ENCODE results near the gene TSHZ1.

The TSHZ1 gene

DNA sequence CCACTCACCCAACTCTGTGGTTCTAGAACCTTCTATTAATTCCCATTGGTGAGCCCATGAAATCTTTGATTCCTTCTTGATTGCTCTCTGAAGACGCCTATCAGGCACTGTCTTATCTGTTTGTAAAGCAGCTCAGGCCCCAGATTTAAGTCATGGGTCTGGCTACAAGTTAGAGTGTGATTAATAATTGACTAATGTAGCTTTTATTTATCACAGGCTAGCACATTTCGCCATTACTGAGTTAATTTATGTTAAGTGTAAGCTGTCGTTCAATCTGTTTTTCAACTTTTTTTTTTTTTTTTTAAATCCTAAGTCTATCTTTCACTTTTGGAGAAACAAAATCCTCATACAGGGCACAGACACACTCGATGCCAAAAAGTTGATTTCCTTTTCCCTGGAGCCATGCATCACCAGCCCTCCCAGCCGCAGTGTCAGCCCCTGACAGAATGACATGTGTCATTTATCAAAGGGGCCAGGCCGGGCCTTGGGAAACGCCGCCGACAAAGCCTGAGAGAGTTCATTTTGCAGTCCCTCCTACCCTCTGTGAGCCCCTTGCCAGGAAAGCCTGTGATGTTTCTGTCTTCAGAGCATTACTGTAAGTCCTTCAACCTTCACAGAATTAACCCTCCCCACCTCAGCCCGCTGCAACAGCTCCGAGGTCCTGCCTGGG, 15.8 kb downstream of the TSHZ1 start:
- no peak overlapping the region for H3K27ac ChIP-seq (ENCODE audit: low read depth, low read length)
- H3K4me3 ChIP-seq (ENCODE audit: low read depth, low read length): no peak overlapping the region
- no peak overlapping the region for H3K9ac ChIP-seq (ENCODE audit: low read length)
- no peaks in the 10 kb centered on the region; the same call in 1 of the 2 replicates for H3K4me1 ChIP-seq (ENCODE audit: control insufficient read depth, insufficient read depth, low read length)
- no peaks in the 10 kb centered on the region for H3K36me3 ChIP-seq (ENCODE audit: control insufficient read depth, insufficient read depth, low read length)
- H3K27me3 ChIP-seq (ENCODE audit: control insufficient read depth, insufficient read depth, low read length): no peaks in the 10 kb centered on the region
- H3K9me3 ChIP-seq (ENCODE audit: control insufficient read depth, insufficient read depth, low read depth, low read length): no peaks in the 10 kb centered on the region

DNA sequence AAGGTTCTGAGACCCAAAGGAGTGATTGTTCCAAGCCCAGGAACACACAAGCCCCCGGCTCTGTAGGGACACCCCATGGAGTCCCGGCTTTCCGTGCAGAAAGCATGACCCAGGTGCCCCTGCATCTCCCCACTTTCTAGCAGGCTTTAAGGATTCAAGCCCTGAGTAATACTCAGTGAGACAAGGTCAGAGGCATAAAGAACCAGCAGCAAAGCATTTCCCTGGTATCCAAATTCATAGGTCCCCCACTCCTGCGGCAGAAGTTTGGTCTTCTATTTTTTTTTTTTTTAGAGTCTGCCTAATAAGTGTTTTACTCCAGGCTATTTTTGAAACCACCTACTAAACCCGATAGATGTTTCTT, 16.3 kb downstream of the TSHZ1 start:
- Histone ChIP-seq H3K36me3 (ENCODE audit: control insufficient read depth, insufficient read depth, low read length) (no peaks in the 10 kb centered on the region), H3K27ac (ENCODE audit: low read depth, low read length) (no peak overlapping the region)

DNA sequence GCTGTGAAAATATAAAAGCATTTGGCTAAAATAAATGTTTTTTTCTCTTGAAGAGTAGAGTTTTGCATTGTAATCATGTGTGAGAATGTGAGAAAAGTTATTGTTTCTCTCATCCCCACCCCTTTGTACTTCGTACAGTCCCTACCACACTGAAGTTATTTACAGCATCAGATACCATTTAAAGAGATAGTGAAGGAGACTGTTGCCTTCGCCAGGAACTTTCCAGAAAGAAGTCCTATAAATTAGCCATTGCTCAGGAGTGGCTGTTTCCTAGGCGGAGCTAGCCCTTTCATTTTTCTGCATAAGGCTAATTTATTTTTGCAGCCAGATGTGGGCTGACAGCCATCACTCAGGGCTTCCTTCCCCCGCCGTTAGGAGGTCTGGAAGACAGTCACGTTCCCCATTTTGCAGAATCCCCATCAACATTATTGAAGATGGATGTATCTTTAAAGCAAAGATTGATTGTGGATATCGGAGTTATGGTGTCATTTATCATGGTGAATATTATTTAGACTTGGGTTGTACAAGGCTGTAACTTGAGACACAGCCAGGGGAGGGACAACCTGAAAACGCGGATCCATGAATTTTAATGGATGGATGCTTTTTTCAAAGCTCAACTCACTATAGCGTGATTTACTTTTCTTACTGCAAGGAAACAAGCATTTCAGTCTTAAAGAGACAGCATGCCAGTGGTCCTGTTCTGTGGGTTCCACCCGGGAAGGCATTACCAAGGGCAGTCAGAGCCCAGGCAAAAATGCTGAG, 17.1 kb downstream of the TSHZ1 start:
- Histone ChIP-seq H3K9ac (ENCODE audit: low read length) (no peak overlapping the region), H3K27me3 (ENCODE audit: control insufficient read depth, insufficient read depth, low read length) (no peaks in the 10 kb centered on the region), H3K9me3 (ENCODE audit: control insufficient read depth, insufficient read depth, low read depth, low read length) (no peaks in the 10 kb centered on the region), H3K27ac (ENCODE audit: low read depth, low read length) (no peak overlapping the region), H3K36me3 (ENCODE audit: control insufficient read depth, insufficient read depth, low read length) (no peaks in the 10 kb centered on the region), H3K4me3 (ENCODE audit: low read depth, low read length) (no peak overlapping the region), H3K4me1 (ENCODE audit: control insufficient read depth, insufficient read depth, low read length) (no peaks in the 10 kb centered on the region; the same call in 1 of the 2 replicates)

More for the DNA sequence above, 16.3 kb downstream of the TSHZ1 start:
- Histone ChIP-seq H3K4me1 (ENCODE audit: control insufficient read depth, insufficient read depth, low read length) (no peaks in the 10 kb centered on the region; the same call in 1 of the 2 replicates), H3K9ac (ENCODE audit: low read length) (no peak overlapping the region), H3K27me3 (ENCODE audit: control insufficient read depth, insufficient read depth, low read length) (no peaks in the 10 kb centered on the region), H3K4me3 (ENCODE audit: low read depth, low read length) (no peak overlapping the region), H3K9me3 (ENCODE audit: control insufficient read depth, insufficient read depth, low read depth, low read length) (no peaks in the 10 kb centered on the region)

GRCh38 chr18:75228967-75229366, 18.4 kb downstream of the TSHZ1 start:
- H3K27me3 ChIP-seq (ENCODE audit: control insufficient read depth, insufficient read depth, low read length): no peaks in the 10 kb centered on the region
- no peaks in the 10 kb centered on the region for H3K9me3 ChIP-seq (ENCODE audit: control insufficient read depth, insufficient read depth, low read depth, low read length)
- H3K4me1 ChIP-seq (ENCODE audit: control insufficient read depth, insufficient read depth, low read length): no peaks in the 10 kb centered on the region; the same call in 1 of the 2 replicates
- no peak overlapping the region for H3K4me3 ChIP-seq (ENCODE audit: low read depth, low read length)
- no peak overlapping the region for H3K27ac ChIP-seq (ENCODE audit: low read depth, low read length)
- H3K9ac ChIP-seq (ENCODE audit: low read length): no peak overlapping the region
- no peaks in the 10 kb centered on the region for H3K36me3 ChIP-seq (ENCODE audit: control insufficient read depth, insufficient read depth, low read length)

DNA sequence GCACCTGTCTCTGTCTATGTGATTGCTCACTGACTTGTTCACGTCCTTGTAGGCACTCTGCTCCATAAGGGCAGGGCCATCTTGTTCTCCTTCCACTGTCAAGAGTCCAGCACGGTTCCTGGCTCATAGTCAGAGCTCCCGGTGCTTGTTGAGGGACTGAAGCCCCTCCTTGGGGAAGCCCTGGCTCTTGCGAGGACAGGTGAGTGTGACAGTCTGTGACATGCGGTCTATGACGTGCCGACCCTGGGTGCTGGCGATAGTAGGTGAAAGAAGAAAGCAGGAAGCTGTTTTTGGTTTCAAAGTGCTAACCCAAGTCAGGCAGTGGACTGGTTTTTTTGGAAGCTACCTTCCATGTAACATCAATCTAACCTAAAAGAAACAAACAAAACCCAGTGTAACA, 18.8 kb downstream of the TSHZ1 start:
- H3K4me3 ChIP-seq (ENCODE audit: low read depth, low read length): no peak overlapping the region
- H3K9me3 ChIP-seq (ENCODE audit: control insufficient read depth, insufficient read depth, low read depth, low read length): no peaks in the 10 kb centered on the region
- H3K27me3 ChIP-seq (ENCODE audit: control insufficient read depth, insufficient read depth, low read length): no peaks in the 10 kb centered on the region
- no peaks in the 10 kb centered on the region; the same call in 1 of the 2 replicates for H3K4me1 ChIP-seq (ENCODE audit: control insufficient read depth, insufficient read depth, low read length)
- H3K36me3 ChIP-seq (ENCODE audit: control insufficient read depth, insufficient read depth, low read length): no peaks in the 10 kb centered on the region
- H3K9ac ChIP-seq (ENCODE audit: low read length): no peak overlapping the region
- H3K27ac ChIP-seq (ENCODE audit: low read depth, low read length): no peak overlapping the region

DNA sequence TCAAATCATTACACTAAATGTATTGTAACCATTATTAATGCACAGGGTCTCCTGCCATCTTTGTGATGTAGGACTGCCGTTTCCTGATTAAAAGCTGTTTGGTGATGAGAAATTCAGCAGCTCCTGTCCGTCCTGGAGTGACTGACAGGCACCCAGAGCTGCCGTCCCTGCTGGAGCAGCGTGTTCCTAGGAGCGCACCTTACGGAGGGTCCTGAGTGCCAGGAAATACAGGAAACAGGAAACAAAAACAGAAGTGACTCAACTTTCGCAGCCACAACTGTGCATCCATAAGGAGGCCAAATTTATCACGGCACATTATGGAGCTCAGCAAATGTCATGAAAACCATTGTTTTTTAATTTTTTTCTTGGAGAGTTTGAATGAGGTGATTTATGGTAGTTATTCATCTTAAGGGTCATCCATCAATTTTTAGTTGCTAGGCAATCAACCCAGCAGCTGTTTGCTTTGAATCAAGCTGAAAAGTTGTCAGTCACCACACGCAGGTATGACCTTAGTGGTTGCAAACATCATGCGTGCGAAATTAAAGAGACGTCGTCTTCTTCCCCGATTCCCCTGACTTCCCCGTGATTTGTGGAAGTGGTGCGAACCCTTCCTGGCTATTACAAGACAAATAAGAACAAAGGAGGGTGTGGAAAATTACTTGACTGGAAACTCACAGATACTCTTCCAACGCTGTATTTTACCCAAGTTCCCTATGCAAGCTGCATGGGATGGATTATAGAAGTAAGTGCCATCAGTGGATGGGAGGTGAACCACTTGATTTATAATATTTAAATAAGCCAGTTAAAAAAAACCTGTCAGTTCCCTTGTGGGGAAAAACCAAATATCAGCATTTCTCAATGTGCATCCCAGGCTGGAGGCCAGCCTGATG, 19.8 kb downstream of the TSHZ1 start:
- Histone ChIP-seq H3K27ac (ENCODE audit: low read depth, low read length) (no peak overlapping the region), H3K9me3 (ENCODE audit: control insufficient read depth, insufficient read depth, low read depth, low read length) (no peaks in the 10 kb centered on the region), H3K27me3 (ENCODE audit: control insufficient read depth, insufficient read depth, low read length) (no peaks in the 10 kb centered on the region), H3K4me1 (ENCODE audit: control insufficient read depth, insufficient read depth, low read length) (no peaks in the 10 kb centered on the region; the same call in 1 of the 2 replicates), H3K36me3 (ENCODE audit: control insufficient read depth, insufficient read depth, low read length) (no peaks in the 10 kb centered on the region), H3K9ac (ENCODE audit: low read length) (no peak overlapping the region), H3K4me3 (ENCODE audit: low read depth, low read length) (no peak overlapping the region)

- Histone ChIP-seq H3K9me3 (ENCODE audit: control insufficient read depth, insufficient read depth, low read depth, low read length) (no peaks in the 10 kb centered on the region), H3K27ac (ENCODE audit: low read depth, low read length) (no peak overlapping the region), H3K27me3 (ENCODE audit: control insufficient read depth, insufficient read depth, low read length) (no peaks in the 10 kb centered on the region), H3K4me3 (ENCODE audit: low read depth, low read length) (no peak overlapping the region), H3K9ac (ENCODE audit: low read length) (no peak overlapping the region), H3K4me1 (ENCODE audit: control insufficient read depth, insufficient read depth, low read length) (no peaks in the 10 kb centered on the region; the same call in 1 of the 2 replicates), H3K36me3 (ENCODE audit: control insufficient read depth, insufficient read depth, low read length) (no peaks in the 10 kb centered on the region)
These were observed 20.4 kb downstream of the TSHZ1 start for GRCh38 chr18:75231053-75231406.

DNA sequence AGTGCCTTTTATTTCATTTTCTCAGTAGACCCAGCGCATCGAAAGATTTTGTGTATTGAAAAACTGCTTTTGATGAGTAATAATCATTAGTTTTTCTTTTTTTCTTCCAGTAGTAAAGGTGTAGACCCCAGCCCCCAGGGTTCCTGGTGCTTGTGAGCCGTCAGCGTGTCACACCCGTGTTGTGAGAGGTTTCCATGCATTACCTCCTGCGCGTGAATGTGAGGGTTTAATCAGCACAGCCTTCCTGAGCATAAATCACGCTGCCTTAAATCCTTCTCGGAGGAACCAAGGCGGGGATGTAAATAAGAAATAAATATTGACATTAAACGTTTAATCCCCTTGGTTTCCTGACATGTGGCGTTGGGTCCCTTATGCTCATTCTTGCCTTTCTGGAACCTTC, 24.3 kb downstream of the TSHZ1 start:
- Histone ChIP-seq H3K4me3 (ENCODE audit: low read depth, low read length) (no peak overlapping the region), H3K36me3 (ENCODE audit: control insufficient read depth, insufficient read depth, low read length) (no peaks in the 10 kb centered on the region), H3K27me3 (ENCODE audit: control insufficient read depth, insufficient read depth, low read length) (no peaks in the 10 kb centered on the region), H3K27ac (ENCODE audit: low read depth, low read length) (no peak overlapping the region), H3K4me1 (ENCODE audit: control insufficient read depth, insufficient read depth, low read length) (no peaks in the 10 kb centered on the region), H3K9ac (ENCODE audit: low read length) (no peak overlapping the region), H3K9me3 (ENCODE audit: control insufficient read depth, insufficient read depth, low read depth, low read length) (no peaks in the 10 kb centered on the region)

GRCh38 chr18:75235896-75236295, 25.3 kb downstream of the TSHZ1 start:
- H3K4me1 ChIP-seq (ENCODE audit: control insufficient read depth, insufficient read depth, low read length): no peaks in the 10 kb centered on the region
- no peaks in the 10 kb centered on the region for H3K9me3 ChIP-seq (ENCODE audit: control insufficient read depth, insufficient read depth, low read depth, low read length)
- H3K4me3 ChIP-seq (ENCODE audit: low read depth, low read length): no peak overlapping the region
- no peak overlapping the region for H3K27ac ChIP-seq (ENCODE audit: low read depth, low read length)
- H3K36me3 ChIP-seq (ENCODE audit: control insufficient read depth, insufficient read depth, low read length): no peaks in the 10 kb centered on the region
- no peak overlapping the region for H3K9ac ChIP-seq (ENCODE audit: low read length)
- H3K27me3 ChIP-seq (ENCODE audit: control insufficient read depth, insufficient read depth, low read length): no peaks in the 10 kb centered on the region

DNA sequence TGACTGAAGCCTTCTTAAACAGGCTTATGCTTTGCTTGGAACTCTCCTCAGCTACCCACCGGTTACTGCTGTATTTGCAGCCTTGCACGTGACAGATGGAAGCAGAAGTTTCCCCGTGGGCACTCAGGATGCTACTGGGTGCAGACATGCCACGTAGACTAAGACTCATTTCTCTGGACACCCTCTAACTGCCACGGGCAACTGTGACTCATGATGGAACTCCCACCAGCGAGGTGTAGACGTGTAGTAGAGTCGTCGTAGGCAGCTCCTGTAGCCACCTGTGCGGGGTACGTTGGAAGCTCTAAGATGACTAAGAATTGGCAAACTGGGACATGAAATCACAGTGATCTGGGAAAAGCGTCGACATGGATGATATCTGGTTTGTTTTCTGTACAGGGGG, 27.5 kb downstream of the TSHZ1 start:
- H3K36me3 ChIP-seq (ENCODE audit: control insufficient read depth, insufficient read depth, low read length): no peaks in the 10 kb centered on the region
- H3K27ac ChIP-seq (ENCODE audit: low read depth, low read length): no peak overlapping the region
- no peaks in the 10 kb centered on the region for H3K27me3 ChIP-seq (ENCODE audit: control insufficient read depth, insufficient read depth, low read length)
- no peak overlapping the region for H3K4me3 ChIP-seq (ENCODE audit: low read depth, low read length)
- H3K4me1 ChIP-seq (ENCODE audit: control insufficient read depth, insufficient read depth, low read length): no peaks in the 10 kb centered on the region
- no peaks in the 10 kb centered on the region for H3K9me3 ChIP-seq (ENCODE audit: control insufficient read depth, insufficient read depth, low read depth, low read length)
- no peak overlapping the region for H3K9ac ChIP-seq (ENCODE audit: low read length)

GRCh38 chr18:75238786-75239185, 28.2 kb downstream of the TSHZ1 start:
- Histone ChIP-seq H3K27ac (ENCODE audit: low read depth, low read length) (no peak overlapping the region), H3K4me1 (ENCODE audit: control insufficient read depth, insufficient read depth, low read length) (no peaks in the 10 kb centered on the region), H3K9ac (ENCODE audit: low read length) (no peak overlapping the region), H3K27me3 (ENCODE audit: control insufficient read depth, insufficient read depth, low read length) (no peaks in the 10 kb centered on the region), H3K9me3 (ENCODE audit: control insufficient read depth, insufficient read depth, low read depth, low read length) (no peaks in the 10 kb centered on the region), H3K4me3 (ENCODE audit: low read depth, low read length) (no peak overlapping the region), H3K36me3 (ENCODE audit: control insufficient read depth, insufficient read depth, low read length) (no peaks in the 10 kb centered on the region)

Data from HUES6 (cell line).